ENCODE data around the gene CPVL. TPM values are rescaled to one million over a fixed set of nuclear protein-coding genes. Genes with fewer than 3 reads are reported as not detected.

Gene CPVL
- total RNA-seq, 1 experiment from 2014 or later = 1.1 TPM

GRCh38 chr7:29000717-29001076 is 145.6 kb downstream of the CPVL start:
- Histone ChIP-seq H3K9me3 (ENCODE audit: control insufficient read depth, insufficient read depth, low read depth, low read length) (no peaks in the 10 kb centered on the region), H3K27ac (ENCODE audit: low read length) (no peak overlapping the region), H3K4me3 (ENCODE audit: low read depth in 2 of 2, low read length in 2 of 2) (no peak overlapping the region), H3K4me1 (ENCODE audit: control insufficient read depth, insufficient read depth, low read length) (no peaks in the 10 kb centered on the region), H3K27me3 (ENCODE audit: control insufficient read depth, insufficient read depth, low read length) (peaks cover 2% of the 10 kb centered on the region; the same call in 1 of the 2 replicates), H3K36me3 (ENCODE audit: control insufficient read depth, insufficient read depth, low read length) (no peaks in the 10 kb centered on the region)
- in situ Hi-C loops (cut with HindIII; ENCODE audit: low pct_unique_long_range_greater_than_20kb, low sequenced_read_pairs) = no loop called here
- no TSS peak for BruUV-seq (replicated peaks)
- intact Hi-C loops (cut with micrococcal nuclease; ENCODE audit: unreplicated experiment) = no loop called here
- DNase-seq (ENCODE audit: low read depth, low spot score) = no peak
- POLR2A ChIA-PET = no interaction called here
- CTCF ChIA-PET = no interaction called here
- ATAC-seq = no peak
- TF ChIP-seq POLR2AphosphoS5 (IDR thresholded peaks at IDR 0.05; ENCODE audit: low read depth, low read length) = no peak
- no peak for TF ChIP-seq REST (IDR thresholded peaks at IDR 0.05; ENCODE audit: insufficient read depth in 1 of 2, low read depth in 2 of 2, low read length in 1 of 2)
- TF ChIP-seq CTCF (IDR thresholded peaks at IDR 0.05) = no peak
- TF ChIP-seq TCF7L2 (IDR thresholded peaks at IDR 0.05; ENCODE audit: low read depth, low read length) = no peak
- TF ChIP-seq SIN3A (IDR thresholded peaks at IDR 0.05; ENCODE audit: borderline replicate concordance, insufficient read depth, low read depth, low read length) = no peak

GRCh38 chr7:28999895-29000716 is 146.2 kb downstream of the CPVL start:
- in situ Hi-C loops (cut with HindIII; ENCODE audit: low pct_unique_long_range_greater_than_20kb, low sequenced_read_pairs) = no loop called here
- no peak for DNase-seq (ENCODE audit: low read depth, low spot score)
- Histone ChIP-seq H3K4me1 (ENCODE audit: control insufficient read depth, insufficient read depth, low read length) (no peaks in the 10 kb centered on the region), H3K9me3 (ENCODE audit: control insufficient read depth, insufficient read depth, low read depth, low read length) (no peaks in the 10 kb centered on the region), H3K27me3 (ENCODE audit: control insufficient read depth, insufficient read depth, low read length) (peaks cover 5% of the 10 kb centered on the region; the same call in 1 of the 2 replicates), H3K4me3 (ENCODE audit: low read depth in 2 of 2, low read length in 2 of 2) (no peak overlapping the region), H3K36me3 (ENCODE audit: control insufficient read depth, insufficient read depth, low read length) (no peaks in the 10 kb centered on the region), H3K27ac (ENCODE audit: low read length) (no peak overlapping the region)
- TF ChIP-seq SIN3A (IDR thresholded peaks at IDR 0.05; ENCODE audit: borderline replicate concordance, insufficient read depth, low read depth, low read length) (no peak), POLR2AphosphoS5 (IDR thresholded peaks at IDR 0.05; ENCODE audit: low read depth, low read length) (no peak), TCF7L2 (IDR thresholded peaks at IDR 0.05; ENCODE audit: low read depth, low read length) (no peak), REST (IDR thresholded peaks at IDR 0.05; ENCODE audit: insufficient read depth in 1 of 2, low read depth in 2 of 2, low read length in 1 of 2) (no peak), CTCF (IDR thresholded peaks at IDR 0.05) (no peak)
- ATAC-seq = no peak
- intact Hi-C loops (cut with micrococcal nuclease; ENCODE audit: unreplicated experiment) = no loop called here
- CTCF ChIA-PET = no interaction called here
- POLR2A ChIA-PET = no interaction called here
- no TSS peak for BruUV-seq (replicated peaks)

All from Panc1 (cell line).